GM12875 (cell line): ENCODE measurements around the gene ARHGEF28.

Experiments used
- H3K4me3 ChIP-seq: one replicate; pipeline ENCODE4 v1.5.1; 2011; ENCODE audit warnings: low read depth, low read length, control low read depth
- TF ChIP-seq, protein P1 (sequence below): IDR thresholded peaks from 2 replicates; pipeline ENCODE4 v1.5.1; 2011; ENCODE audit warnings: low read depth, mild to moderate bottlenecking, control low read depth, inconsistent platforms, low read length, moderate library complexity, borderline replicate concordance; ENCODE audit not compliant: insufficient read depth

ARHGEF28 gene

DNA sequence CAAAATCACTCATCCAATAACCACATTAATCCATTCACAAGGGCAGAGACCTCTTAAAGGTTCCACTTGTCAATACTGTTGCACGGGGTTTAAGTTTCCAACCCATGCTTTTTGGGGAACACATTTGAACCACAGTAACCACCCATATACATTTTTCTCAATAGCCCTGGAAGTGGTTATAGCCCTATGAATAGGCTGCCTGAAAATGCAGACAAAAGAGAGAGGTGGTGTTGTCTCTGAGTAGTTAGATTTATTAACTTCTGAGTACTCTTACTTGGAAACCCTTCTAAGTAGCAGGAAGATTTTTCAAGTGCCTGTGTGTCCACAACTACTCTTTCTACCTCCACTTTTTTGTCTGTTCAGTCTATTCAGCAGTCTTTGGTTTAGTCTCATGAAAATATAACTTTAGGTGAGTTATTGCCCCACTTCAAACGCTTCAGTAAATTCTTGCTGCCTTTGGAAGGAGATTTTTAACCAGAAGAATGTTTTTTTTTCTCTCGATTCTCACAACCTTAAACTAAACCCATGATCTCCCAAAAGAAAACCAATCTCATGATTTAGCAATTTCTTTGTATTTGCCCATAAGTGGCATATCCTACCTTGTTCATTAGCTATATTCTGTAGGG, 42.6 kb downstream of the ARHGEF28 start:
- H3K4me3 ChIP-seq: no peak overlapping the region
- TF ChIP-seq, protein P1, sequence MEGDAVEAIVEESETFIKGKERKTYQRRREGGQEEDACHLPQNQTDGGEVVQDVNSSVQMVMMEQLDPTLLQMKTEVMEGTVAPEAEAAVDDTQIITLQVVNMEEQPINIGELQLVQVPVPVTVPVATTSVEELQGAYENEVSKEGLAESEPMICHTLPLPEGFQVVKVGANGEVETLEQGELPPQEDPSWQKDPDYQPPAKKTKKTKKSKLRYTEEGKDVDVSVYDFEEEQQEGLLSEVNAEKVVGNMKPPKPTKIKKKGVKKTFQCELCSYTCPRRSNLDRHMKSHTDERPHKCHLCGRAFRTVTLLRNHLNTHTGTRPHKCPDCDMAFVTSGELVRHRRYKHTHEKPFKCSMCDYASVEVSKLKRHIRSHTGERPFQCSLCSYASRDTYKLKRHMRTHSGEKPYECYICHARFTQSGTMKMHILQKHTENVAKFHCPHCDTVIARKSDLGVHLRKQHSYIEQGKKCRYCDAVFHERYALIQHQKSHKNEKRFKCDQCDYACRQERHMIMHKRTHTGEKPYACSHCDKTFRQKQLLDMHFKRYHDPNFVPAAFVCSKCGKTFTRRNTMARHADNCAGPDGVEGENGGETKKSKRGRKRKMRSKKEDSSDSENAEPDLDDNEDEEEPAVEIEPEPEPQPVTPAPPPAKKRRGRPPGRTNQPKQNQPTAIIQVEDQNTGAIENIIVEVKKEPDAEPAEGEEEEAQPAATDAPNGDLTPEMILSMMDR: no peak

DNA sequence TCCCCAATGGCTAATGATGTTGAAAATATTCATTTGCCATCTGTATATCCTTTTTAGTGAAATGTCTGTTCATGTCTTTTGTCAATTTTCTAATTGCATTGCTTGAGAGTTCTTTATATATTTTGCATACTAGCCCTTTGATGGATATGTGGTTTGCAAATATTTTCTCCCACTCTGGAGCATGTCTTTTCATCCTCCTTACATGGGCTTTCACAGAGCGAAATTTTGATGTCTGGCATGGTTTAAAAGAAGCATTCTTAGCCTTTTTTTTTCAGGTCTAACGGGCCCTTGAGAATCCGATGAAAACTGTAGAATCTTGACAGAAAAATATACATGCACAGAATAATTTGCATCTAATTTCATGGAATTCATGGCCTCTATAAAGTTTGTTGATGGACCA, 44.7 kb downstream of the ARHGEF28 start:
- TF ChIP-seq, protein P1: no peak

DNA sequence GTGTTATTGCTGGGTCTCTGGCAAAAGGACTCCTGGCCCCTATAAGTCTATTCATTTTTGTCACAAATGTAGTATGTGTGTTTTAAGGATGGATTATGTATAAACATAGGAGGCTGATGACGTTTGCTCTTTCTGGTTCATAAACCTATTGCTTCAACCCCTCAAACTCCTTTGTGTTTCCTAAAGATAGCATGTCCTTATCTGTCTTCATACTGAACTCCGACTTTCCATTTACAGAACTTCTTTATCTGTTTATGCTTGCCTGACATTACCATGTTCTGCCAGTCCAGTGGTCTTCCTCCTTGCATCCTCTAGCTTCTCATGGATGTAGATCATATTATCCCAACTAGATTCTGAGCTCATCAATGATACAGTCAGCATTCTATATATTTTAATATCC, 46.1 kb downstream of the ARHGEF28 start:
- TF ChIP-seq, protein P1: no peak

More for the DNA sequence above, 44.7 kb downstream of the ARHGEF28 start:
- H3K4me3 ChIP-seq: no peak overlapping the region

DNA sequence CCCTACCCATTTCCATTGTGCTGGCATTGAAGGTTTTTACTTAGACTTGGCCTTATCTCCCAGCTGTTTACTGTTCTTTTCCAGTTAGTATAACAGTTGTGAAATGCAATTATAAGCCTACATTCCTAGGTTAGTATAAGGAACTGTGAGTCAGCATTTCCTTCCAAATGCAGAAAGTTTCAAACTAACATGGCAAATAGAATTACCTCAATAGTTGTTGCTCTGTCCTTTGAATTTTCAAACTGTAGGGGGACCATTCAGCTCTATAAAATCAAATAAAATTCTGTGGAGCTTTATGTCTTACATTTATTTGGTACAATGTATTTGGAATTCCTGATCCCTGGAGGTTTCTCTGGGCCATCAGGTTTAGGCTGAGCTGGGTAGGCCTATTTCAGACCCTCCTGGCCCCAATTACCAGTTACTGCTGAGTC, 47.2 kb downstream of the ARHGEF28 start:
- TF ChIP-seq, protein P1: no peak
- no peak overlapping the region for H3K4me3 ChIP-seq

More for the DNA sequence above, 46.1 kb downstream of the ARHGEF28 start:
- H3K4me3 ChIP-seq: no peak overlapping the region

DNA sequence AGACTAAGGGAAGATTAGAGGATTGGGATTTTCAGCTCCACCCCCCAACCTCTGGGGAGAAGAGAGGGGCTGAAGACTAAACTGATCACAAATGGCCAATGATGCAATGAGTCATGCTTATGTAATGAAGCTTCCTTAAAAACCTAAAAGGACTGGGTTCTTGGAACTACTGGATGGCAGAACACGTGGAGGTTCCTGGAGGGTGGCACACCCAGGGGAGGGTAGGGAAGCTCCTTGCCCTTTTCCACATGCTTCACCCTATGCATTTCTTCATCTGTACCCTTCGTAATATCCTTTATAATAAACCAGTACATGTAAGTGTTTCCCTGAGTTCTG, 48.6 kb downstream of the ARHGEF28 start:
- H3K4me3 ChIP-seq: no peak overlapping the region
- TF ChIP-seq, protein P1: no peak

DNA sequence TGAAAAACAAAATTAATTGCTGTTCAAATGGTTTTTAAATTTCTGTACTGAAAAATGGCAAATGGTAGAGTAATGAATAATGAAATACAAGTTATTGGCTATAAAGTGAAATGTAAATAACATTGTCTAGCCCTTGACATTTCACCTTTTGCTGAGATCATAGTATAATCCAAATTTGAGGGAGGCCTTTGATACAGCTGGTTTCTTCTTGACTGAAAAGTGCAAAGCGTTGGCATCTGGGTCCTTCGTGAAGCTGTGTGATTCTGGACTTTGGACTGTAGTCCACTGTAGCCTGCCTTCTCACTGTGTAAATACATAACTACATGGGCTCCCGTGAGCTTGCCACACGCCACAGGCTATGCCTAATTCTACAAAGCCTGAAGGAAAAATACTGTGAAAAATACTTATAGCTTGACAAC, 52.3 kb downstream of the ARHGEF28 start:
- no peak overlapping the region for H3K4me3 ChIP-seq
- TF ChIP-seq, protein P1: no peak

DNA sequence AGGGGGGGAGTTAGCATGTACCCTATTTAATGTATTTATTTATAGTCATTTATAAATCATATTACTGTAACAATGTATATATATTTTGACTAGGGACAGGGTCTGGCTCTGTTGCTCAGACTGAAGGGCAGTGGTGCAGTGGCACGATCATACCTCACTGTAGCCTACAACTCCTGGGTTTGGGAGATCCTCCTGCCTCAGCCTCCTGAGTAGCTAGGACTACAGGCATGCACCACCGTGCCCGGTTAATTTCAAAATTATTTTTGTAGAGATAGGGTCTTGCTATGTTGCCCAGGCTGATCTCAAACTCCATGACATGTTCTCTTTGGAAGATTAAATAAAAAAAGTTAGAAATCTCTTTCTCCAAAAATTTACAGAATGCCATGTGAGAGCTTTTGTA, 52.8 kb downstream of the ARHGEF28 start:
- no peak overlapping the region for H3K4me3 ChIP-seq
- TF ChIP-seq, protein P1: no peak
